K562 (cell line): ENCODE data around the gene SCAMP5. TPM values are rescaled to one million over a fixed set of nuclear protein-coding genes. Genes with fewer than 3 reads are reported as not detected.
A peak's percentile ranks its signal among the peaks of the same experiment; 100 is the strongest.

Experiments
- CBFA2T3 ChIP-seq: fragments of 450-650 bp; IDR thresholded peaks from 2 replicates; pipeline ENCODE4 v1.6.1; 2017
- CBX1 ChIP-seq: sonication (generic); IDR thresholded peaks from 2 replicates; pipeline ENCODE4 v1.6.1; 2016; ENCODE audit warnings: antibody characterized with exemption, low read depth, mild to moderate bottlenecking
- CREM ChIP-seq: IDR thresholded peaks from 2 replicates; pipeline ENCODE4 v1.6.1; 2014; ENCODE audit warnings: antibody characterized with exemption, low read depth
- CTBP1 ChIP-seq: fragments of 450-650 bp; IDR thresholded peaks from 2 replicates; pipeline ENCODE4 v1.6.1; 2016; ENCODE audit warnings: borderline replicate concordance
- DMBX1 ChIP-seq: fragments of 250-450 bp; sonication (Bioruptor Pico); IDR thresholded peaks from 2 replicates; pipeline ENCODE4 v1.8.0; 2022; ENCODE audit warnings: inconsistent platforms, mild to moderate bottlenecking, moderate library complexity, borderline replicate concordance
- HMG20A ChIP-seq: fragments of 450-650 bp; formaldehyde crosslinking; conservative IDR thresholded peaks from 2 replicates; pipeline ENCODE4 v1.4.0; 2020; ENCODE audit warnings: mild to moderate bottlenecking, mixed read lengths
- HMGN3 ChIP-seq: IDR thresholded peaks from 2 replicates; pipeline ENCODE4 v1.6.1; 2011; ENCODE audit warnings: borderline replicate concordance, low read depth, mild to moderate bottlenecking, mixed read lengths, low read length; ENCODE audit not compliant: insufficient read length; ENCODE audit errors: extremely low read depth
- IFI16 ChIP-seq: fragments of 250-450 bp; sonication (Bioruptor Pico); IDR thresholded peaks from 2 replicates; pipeline ENCODE4 v2.1.2; 2022; ENCODE audit warnings: mild to moderate bottlenecking, inconsistent platforms
- MBD2 ChIP-seq: sonication (generic); IDR thresholded peaks from 2 replicates; pipeline ENCODE4 v1.6.1; 2016; ENCODE audit warnings: low read depth, borderline replicate concordance
- NCOA6 ChIP-seq: fragments of 450-650 bp; IDR thresholded peaks from 2 replicates; pipeline ENCODE4 v1.6.1; 2017; ENCODE audit warnings: mild to moderate bottlenecking
- SMAD4 ChIP-seq: fragments of 250-450 bp; sonication (Bioruptor Pico); conservative IDR thresholded peaks from 2 replicates; pipeline ENCODE4 v1.8.0; 2021; ENCODE audit warnings: inconsistent platforms, mild to moderate bottlenecking, moderate library complexity
- TRIM28 ChIP-seq: fragments of 450-650 bp; IDR thresholded peaks from 2 replicates; pipeline ENCODE4 v1.6.1; 2017
- U2AF2 ChIP-seq: fragments of 200-400 bp; formaldehyde crosslinking; optimal IDR thresholded peaks from 2 replicates; pipeline ENCODE3; 2017; ENCODE audit warnings: low read depth, mild to moderate bottlenecking, low read length
- ZBTB17 ChIP-seq: fragments of 450-650 bp; formaldehyde crosslinking; IDR thresholded peaks from 2 replicates; pipeline ENCODE4 v1.4.0; 2020; ENCODE audit warnings: mild to moderate bottlenecking
- ZKSCAN8 ChIP-seq: fragments of 200-800 bp; sonication (Bioruptor generic); IDR thresholded peaks from 2 replicates; pipeline ENCODE4 v1.6.1; 2016; ENCODE audit warnings: missing genetic modification characterization, missing compliant biosample characterization
- ZNF175 ChIP-seq: fragments of 200-800 bp; sonication (Bioruptor generic); IDR thresholded peaks from 2 replicates; pipeline ENCODE4 v1.6.1; 2016; ENCODE audit warnings: low read depth, mild to moderate bottlenecking, missing genetic modification characterization, missing compliant biosample characterization
- ZNF644 ChIP-seq: fragments of 200-800 bp; sonication (Bioruptor generic); IDR thresholded peaks from 2 replicates; pipeline ENCODE4 v1.6.1; 2016; ENCODE audit warnings: low read depth, missing genetic modification characterization, missing compliant biosample characterization
- polyA plus RNA-seq, 8 experiments: library from polyadenylated mRNA; depleted of rRNA in 4 of 8; stranded (reverse) in 5 of 8; unstranded in 3 of 8; fragments of >200 nt; fragmentation: Nextera tagmentation in 2 of 8; fragmentation: Illumina TruSeq in 1 of 8; extraction: Ambion mirVana in 2 of 8; extraction: Trizol in 1 of 8; gene quantifications; 2 replicates each; pipeline versions ENCODE4 v1.2.1 to v1.2.3, GENCODE V29; 2011 to 2014; ENCODE audit warnings: inconsistent platforms in 1 of 8, missing spikeins in 1 of 8
- total RNA-seq, 7 experiments: library from RNA; depleted of rRNA in 6 of 7; stranded (reverse); fragments of >200 nt in 6 of 7; fragmentation: Illumina TruSeq in 2 of 7; extraction: Trizol in 2 of 7; gene quantifications; 2 replicates each; pipeline versions ENCODE4 v1.2.1 to v1.2.3, GENCODE V29; 2011 to 2021; ENCODE audit warnings: low replicate concordance in 1 of 7
- TF ChIP-seq, protein P1 (sequence below), 2 experiments: fragments of 450-650 bp; IDR thresholded peaks; 2 replicates each; pipeline ENCODE4 v1.6.1; 2018; ENCODE audit warnings: mild to moderate bottlenecking in 2 of 2, low read depth in 1 of 2; ENCODE audit not compliant: partially characterized antibody in 2 of 2
- TF ChIP-seq, protein P2 (sequence below): fragments of 450-650 bp; conservative IDR thresholded peaks from 2 replicates; pipeline ENCODE4 v1.6.1; 2016; ENCODE audit warnings: missing genetic modification characterization, low read depth, mild to moderate bottlenecking, missing compliant biosample characterization, moderate library complexity
- TF ChIP-seq, protein P3 (sequence below): fragments of 200-800 bp; sonication (Bioruptor generic); IDR thresholded peaks from 2 replicates; pipeline ENCODE4 v1.6.1; 2017; ENCODE audit warnings: missing genetic modification characterization, missing compliant biosample characterization

Gene SCAMP5
- total and polyA plus RNA-seq, 9 of the 15 experiments (the other 6 are each of a cell fraction or from before 2014, with no cell fraction given): 0.09 to 0.29 (median 0.19) TPM; not detected in 5

DNA sequence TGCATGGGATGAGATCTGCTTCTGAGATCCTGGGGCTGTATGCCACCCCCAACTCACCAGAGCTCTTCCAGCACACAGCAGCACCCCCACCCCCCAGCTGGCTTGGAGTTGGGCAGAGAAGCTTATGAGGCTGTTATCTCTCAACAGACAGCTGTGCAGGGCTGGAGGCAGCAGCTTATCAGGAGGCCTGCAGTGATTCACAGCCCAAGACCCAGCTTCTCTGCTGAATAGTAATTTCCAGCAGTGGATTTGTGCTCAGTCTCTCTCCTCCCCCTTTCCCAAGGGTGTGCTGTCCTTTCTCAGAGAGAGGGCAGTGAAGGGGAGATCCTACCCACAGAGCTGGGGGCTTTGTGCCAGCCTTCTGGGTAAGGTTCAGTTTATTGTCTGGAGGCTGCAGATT, 40.8 kb upstream of the SCAMP5 start (continued):
- TF ChIP-seq, protein P1, sequence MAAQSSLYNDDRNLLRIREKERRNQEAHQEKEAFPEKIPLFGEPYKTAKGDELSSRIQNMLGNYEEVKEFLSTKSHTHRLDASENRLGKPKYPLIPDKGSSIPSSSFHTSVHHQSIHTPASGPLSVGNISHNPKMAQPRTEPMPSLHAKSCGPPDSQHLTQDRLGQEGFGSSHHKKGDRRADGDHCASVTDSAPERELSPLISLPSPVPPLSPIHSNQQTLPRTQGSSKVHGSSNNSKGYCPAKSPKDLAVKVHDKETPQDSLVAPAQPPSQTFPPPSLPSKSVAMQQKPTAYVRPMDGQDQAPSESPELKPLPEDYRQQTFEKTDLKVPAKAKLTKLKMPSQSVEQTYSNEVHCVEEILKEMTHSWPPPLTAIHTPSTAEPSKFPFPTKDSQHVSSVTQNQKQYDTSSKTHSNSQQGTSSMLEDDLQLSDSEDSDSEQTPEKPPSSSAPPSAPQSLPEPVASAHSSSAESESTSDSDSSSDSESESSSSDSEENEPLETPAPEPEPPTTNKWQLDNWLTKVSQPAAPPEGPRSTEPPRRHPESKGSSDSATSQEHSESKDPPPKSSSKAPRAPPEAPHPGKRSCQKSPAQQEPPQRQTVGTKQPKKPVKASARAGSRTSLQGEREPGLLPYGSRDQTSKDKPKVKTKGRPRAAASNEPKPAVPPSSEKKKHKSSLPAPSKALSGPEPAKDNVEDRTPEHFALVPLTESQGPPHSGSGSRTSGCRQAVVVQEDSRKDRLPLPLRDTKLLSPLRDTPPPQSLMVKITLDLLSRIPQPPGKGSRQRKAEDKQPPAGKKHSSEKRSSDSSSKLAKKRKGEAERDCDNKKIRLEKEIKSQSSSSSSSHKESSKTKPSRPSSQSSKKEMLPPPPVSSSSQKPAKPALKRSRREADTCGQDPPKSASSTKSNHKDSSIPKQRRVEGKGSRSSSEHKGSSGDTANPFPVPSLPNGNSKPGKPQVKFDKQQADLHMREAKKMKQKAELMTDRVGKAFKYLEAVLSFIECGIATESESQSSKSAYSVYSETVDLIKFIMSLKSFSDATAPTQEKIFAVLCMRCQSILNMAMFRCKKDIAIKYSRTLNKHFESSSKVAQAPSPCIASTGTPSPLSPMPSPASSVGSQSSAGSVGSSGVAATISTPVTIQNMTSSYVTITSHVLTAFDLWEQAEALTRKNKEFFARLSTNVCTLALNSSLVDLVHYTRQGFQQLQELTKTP (IDR thresholded peaks at IDR 0.05; ENCODE audit: low read depth in 1 of 2, partially characterized antibody in 2 of 2): peak in 1 of 2 experiments; percentile 85
- peak; percentile 95 for TF ChIP-seq ZNF644 (tag)
- TF ChIP-seq U2AF2: no peak
- peak; percentile 96 for TF ChIP-seq ZNF175 (CRISPR knock-in tag)
- TF ChIP-seq CBFA2T3: peak; percentile 100
- peak; percentile 77; the same call in 1 of the 2 replicates for TF ChIP-seq HMG20A (CRISPR knock-in tag)
- TF ChIP-seq IFI16 (CRISPR knock-in tag): no peak
- no peak for TF ChIP-seq CBX1
- TF ChIP-seq TRIM28: peak; percentile 59; the same call in 1 of the 2 replicates
- no peak for TF ChIP-seq NCOA6
- TF ChIP-seq SMAD4 (CRISPR knock-in tag): peak; percentile 97
- peak; percentile 84 for TF ChIP-seq ZKSCAN8 (CRISPR knock-in tag)
- TF ChIP-seq ZBTB17 (CRISPR knock-in tag): no peak
- TF ChIP-seq, protein P2, sequence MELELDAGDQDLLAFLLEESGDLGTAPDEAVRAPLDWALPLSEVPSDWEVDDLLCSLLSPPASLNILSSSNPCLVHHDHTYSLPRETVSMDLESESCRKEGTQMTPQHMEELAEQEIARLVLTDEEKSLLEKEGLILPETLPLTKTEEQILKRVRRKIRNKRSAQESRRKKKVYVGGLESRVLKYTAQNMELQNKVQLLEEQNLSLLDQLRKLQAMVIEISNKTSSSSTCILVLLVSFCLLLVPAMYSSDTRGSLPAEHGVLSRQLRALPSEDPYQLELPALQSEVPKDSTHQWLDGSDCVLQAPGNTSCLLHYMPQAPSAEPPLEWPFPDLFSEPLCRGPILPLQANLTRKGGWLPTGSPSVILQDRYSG (tag): peak; percentile 65; the same call in 1 of the 2 replicates
- TF ChIP-seq DMBX1 (CRISPR knock-in tag): peak; percentile 96
- peak; percentile 89 for TF ChIP-seq MBD2
- TF ChIP-seq CTBP1: peak; percentile 86
- TF ChIP-seq HMGN3: peak; percentile 86
- TF ChIP-seq CREM: peak; percentile 75
- TF ChIP-seq, protein P3, sequence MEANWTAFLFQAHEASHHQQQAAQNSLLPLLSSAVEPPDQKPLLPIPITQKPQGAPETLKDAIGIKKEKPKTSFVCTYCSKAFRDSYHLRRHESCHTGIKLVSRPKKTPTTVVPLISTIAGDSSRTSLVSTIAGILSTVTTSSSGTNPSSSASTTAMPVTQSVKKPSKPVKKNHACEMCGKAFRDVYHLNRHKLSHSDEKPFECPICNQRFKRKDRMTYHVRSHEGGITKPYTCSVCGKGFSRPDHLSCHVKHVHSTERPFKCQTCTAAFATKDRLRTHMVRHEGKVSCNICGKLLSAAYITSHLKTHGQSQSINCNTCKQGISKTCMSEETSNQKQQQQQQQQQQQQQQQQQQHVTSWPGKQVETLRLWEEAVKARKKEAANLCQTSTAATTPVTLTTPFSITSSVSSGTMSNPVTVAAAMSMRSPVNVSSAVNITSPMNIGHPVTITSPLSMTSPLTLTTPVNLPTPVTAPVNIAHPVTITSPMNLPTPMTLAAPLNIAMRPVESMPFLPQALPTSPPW (CRISPR knock-in tag): peak; percentile 89
